ENCODE data around the gene LAGE3.
"Not testable (repeated sequence)": the region's sequence is repeated elsewhere in the genome, so short reads cannot be mapped to it uniquely, and the experiment has no call there.

LAGE3 gene

DNA sequence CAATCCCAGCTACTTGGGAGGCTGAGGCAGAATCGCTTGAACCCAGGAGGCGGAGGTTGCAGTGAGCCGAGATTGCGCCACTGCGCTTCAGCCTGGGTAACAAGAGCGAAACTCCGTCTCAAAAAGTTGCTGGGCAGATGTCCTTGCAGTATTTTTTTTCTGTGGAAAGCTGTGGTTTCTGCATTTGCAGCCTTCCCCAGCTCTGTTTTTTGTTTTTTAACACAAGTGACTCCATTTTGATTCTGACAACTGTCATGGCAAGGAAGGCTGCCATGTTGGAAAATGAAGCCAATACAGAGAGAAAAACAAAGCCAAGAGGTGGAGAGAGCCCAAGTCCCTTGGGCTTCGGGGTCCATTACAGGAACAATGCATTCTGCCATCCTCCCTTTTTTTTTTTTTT lies 23.0 kb upstream of the LAGE3 start:
- DNase-seq (ENCODE audit: low read depth in 2 of 3, low spot score in 2 of 3): no peak

DNA sequence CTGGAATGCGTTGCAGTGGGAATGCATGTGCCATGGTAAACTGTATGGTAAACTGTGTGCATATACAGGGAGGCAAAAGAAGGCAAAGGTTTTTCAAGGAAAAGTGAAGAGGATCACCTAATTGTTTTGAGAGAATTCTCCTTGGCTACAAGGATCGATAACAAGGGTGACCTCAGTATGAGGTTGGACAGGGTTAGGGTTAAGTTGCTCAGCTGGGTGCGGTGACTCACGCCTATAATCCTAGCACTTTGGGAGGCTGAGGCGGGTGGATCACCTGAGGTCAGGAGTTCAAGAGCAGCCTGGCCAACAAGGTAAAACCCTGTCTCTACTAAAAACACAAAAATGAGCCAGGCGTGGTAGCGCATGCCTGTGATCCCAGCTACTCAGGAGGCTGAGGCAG lies 22.3 kb upstream of the LAGE3 start:
- not testable (repeated sequence) for DNase-seq (ENCODE audit: low read depth in 2 of 3, low spot score in 2 of 3)

DNA sequence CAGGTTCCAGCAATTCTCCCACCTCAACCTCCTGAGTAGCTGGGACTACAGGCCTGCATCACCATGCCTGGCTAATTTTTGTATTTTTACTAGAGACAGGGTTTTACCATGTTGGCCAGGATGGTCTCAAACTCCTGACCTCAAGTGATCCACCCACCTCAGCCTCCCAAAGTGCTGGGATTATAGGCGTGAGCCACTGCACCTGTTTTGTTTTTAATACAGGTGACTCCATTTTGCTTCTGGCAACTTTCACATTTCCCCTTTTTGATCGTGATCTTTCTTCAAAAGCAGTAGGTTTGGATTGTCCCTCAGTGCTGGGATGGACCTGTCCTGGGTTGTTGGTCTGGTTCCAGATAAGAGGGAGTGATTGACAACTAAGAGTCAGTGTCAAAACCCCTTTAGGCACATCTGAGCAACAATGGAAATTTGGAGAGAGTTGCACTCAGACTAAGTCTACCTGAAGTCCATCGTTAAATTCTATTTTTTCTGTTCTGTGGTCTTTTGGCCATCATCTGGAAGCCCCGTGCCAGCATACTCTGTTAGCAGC lies 17.6 kb upstream of the LAGE3 start:
- DNase-seq (ENCODE audit: low read depth in 2 of 3, low spot score in 2 of 3): not testable (repeated sequence)

DNA sequence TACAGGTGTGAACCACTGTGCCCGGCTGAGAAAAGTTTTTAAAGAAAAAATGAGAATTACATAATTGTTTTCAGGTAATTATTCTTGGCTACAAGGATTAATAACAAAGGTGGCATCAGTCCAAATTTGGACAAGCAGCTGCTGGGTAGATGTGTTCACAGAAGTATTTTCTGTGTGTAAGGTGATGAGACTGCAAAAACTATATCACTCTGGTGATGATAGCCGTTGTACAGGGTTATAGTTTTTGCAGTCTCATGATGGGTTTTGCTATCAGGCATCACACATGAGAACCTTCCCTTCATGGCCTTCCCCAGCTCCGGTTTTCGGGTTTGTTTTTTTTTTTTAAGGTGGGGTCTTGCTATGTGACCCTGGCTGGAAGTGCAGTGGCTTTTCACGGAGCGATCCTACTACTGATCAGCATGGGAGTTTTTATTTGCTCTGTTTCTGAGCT lies 16.4 kb upstream of the LAGE3 start:
- DNase-seq (ENCODE audit: low read depth in 2 of 3, low spot score in 2 of 3): no peak

DNA sequence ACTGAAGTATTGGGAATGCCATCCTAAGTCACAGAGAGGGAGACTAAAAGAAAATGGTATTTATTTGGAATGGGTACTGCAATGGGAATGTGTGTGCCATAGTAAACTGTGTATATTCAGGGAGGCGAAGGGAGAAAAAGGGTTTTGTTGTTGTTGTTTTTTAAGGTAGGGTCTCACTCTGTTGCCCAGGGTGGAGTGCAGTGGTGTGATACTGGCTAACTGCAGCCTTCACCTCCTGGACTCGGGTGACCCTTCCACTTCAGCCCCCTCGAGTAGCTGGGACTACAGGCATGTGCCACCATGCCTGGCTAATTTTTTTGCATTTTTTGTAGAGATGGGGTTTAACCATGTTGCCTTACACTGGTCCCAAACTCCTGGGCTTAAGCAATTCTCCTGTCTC lies 15.6 kb upstream of the LAGE3 start:
- DNase-seq (ENCODE audit: low read depth in 2 of 3, low spot score in 2 of 3): no peak

DNA sequence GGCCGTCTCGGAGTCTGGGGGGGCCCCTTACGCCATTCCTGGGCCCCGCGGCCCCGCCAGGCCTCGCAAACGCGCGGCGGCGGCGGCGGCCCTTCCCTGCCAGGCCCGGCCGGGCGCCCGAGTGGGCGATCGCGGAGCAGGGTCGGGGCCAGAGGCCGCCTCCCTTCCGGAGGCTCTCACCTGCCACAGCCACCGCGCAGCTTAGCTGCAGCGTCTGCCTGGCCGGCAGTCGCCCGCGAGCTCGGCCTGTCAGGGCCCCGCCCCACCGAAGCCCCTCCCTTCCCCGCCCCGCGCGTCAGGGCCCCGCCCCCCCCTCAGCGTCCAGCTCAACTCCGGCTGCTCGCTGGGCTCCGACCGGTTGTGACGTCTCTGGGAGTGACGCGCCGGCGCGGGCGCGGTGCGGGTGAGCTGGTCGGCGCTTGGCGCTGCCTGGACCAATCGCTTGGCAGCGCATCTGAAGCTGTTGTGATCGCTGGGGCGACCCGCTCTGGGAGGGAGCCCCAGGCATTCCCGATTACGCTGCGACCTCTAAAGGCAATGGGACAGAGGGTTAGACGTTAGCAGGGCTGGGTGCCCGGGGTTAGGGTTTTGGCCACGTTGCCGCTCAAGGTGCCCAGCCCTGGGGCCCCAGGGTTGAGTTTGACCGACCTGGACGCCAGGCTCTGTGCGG lies 11.5 kb upstream of the LAGE3 start, which contains the start of gene SLC10A3:
Gene SLC10A3 (minus strand): TSS at position 216 of the 670 bp plus-strand sequence. CDS start 1,689 bp downstream, outside the sequence.
- peak; percentile 42 to 84 (median 65) for DNase-seq (ENCODE audit: low read depth in 2 of 3, low spot score in 2 of 3)

DNA sequence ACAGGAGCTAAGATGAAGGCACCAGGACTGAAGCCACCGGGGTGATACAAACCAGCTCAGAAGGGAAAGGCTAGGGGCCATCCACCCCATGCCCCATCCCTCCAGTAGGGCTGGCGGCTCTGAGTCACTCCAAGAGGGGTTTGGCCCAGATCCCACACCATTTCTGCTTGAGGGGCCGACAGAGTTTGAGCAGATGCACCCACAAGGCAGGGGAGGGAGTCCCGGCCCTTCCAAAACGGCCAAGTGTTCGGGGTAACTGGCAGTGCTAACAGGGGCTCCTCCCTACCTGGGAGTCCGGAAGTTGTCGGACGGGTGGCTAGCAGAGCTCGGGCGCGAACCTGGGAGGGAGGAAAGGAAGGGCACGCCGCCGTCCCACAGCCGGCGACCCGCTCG lies 10.9 kb upstream of the LAGE3 start:
- DNase-seq (ENCODE audit: low read depth in 2 of 3, low spot score in 2 of 3): no peak

DNA sequence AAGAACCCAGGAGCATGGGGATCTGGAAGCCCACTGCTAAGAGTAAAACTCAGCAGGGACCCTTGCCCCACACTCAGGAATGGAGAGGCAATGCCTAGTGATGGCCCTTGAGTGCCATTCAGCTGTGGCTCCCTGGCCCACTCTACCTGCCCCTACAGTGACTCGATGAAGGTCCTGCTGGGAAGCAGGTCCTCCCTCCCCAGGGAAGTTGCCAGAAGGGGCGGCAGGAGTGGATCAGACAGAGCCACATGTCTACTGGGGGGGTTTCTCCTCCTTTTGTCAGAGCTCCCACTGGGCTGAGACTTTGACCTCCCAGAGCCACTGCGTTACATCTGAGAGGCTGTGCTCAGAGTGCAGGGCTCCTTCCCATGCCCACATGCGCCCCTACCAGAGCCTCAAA lies 10.1 kb upstream of the LAGE3 start:
- DNase-seq (ENCODE audit: low read depth in 2 of 3, low spot score in 2 of 3): no peak

DNA sequence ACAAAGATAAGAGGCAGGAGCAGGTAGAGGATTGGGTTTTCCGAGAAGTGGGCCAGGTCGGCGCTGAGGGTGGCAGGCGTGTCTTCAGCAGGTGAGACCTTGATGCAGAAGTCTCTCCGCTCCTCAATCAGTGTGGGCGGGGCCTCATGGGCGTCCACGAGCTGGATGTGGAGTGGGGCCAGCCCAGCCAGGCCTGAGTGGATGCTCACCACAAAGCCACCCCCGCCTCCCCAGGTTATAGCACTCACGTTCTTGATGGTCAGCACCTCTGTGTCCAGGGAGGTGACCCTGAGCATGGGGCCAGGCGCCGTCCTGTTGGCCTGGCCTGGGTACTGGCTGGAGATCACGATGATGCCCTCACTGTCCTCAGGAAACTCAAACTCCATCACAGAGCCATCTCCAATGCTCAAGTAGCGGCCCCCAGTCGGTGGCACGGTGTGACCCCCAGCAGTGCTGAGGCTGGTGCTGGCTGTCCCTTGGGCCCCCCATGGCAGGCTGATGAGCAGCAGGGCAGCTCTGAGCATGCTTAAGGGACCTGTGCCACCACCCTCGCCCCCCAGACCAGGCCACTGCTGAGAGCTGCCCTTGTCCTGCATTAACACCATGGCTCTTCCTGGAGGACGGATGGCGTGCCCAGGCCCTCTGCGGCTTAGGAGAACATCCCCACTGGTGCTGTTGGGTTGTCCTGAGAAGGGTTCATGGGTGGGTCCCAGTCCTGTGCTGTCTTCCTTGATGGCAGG lies 9.4 kb upstream of the LAGE3 start:
- no peak for DNase-seq (ENCODE audit: low read depth in 2 of 3, low spot score in 2 of 3)

DNA sequence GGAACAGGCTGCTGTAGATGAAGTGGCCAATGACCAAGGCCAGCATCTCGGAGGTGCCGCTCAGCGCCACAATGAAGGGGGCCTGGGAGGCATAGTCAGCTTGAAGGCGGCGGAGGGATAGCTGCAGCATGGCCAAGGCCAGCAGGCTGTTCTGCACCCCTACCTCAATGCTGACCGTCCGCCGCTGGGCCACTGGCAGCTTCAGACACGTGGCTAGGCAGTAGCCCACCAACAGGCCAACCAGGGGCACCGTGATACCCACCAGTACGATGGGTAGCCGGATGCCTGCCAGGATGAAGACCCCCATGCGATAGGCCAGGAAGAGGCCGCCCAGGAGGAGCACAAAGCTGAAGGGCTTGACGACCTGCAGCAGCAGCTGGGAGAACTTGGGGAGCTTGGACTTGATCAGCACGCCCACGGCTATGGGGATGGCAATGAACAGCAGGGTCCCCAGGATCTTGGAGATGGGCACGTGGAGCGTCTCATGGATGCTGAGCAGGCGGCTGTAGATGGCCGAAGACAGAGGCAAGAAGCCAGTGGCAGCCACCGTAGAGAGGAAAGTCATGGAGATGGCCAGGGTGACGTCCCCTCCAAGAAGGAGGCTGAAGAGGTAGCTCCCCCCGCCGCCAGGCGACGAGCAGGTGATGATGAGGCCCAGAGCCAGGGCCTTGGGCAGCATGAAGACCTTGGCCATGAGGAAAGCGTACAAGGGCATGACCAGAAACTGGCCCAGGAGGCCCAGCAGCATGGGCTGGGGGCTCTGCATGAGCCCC lies 8.6 kb upstream of the LAGE3 start:
- DNase-seq (ENCODE audit: low read depth in 2 of 3, low spot score in 2 of 3): no peak

DNA sequence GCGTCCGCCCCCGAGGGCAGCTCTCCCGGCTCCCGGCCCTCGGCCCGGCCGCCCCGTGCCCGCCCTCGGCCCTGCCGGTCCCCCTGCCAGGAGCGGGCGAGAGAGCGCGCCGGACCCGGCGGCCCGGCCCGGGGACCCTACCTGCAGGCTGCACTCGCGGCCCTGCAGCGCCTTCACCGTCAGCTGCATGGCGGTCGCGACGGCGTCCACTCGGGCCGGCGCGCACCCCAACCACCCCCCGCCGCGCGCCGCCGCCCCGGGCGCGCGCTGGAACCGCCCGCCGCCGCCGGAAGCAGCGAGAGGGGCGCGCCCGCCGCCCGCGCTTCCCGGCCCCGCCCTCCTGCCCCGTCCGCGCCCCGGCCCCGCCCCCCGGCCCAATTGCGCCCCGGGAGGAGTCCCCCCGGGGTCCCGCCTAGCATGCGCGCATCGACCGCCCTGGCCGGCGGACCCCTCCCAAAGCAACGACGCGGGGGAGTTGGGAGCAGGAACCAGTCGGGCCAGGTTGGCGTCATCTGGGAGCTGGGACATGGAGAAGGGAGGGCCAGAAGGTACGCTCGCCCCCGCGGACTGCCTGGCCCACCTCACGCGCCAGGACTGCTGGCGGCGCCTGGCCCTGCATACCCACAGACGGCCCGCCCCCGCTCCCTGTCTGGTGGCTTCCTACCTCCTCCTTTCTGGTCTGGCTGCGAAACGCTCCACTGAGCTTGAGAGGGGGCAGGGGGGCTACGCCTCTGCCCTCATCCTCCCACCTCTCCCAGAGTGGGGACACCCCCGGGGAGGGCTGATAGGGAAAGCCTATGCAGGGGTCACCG lies 7.5 kb upstream of the LAGE3 start, which contains the start of gene UBL4A:
Gene UBL4A (minus strand): TSS at position 220 of the 812 bp plus-strand sequence. CDS start 31 bp downstream, at position 189.
- DNase-seq (ENCODE audit: low read depth in 2 of 3, low spot score in 2 of 3): peak in 2 of 3 experiments; percentile 28 to 45

DNA sequence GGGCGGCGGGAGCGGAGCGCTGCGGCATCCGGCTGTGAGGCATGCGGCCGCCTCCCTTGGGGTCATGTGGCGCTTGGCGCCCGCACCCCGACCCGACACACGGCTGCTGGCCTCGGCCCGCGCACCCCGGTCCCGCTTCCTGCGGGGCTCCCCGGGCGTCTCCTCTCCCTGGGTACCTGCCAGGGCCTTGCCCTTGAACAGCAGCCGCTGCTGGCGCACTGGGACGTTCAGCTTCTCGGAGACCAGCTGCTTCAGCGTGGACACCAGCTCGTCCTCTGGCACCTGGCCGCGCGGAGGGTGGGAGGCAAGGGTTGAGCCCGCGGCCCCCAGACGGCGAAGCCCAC lies 6.9 kb upstream of the LAGE3 start:
- no peak for DNase-seq (ENCODE audit: low read depth in 2 of 3, low spot score in 2 of 3)

DNA sequence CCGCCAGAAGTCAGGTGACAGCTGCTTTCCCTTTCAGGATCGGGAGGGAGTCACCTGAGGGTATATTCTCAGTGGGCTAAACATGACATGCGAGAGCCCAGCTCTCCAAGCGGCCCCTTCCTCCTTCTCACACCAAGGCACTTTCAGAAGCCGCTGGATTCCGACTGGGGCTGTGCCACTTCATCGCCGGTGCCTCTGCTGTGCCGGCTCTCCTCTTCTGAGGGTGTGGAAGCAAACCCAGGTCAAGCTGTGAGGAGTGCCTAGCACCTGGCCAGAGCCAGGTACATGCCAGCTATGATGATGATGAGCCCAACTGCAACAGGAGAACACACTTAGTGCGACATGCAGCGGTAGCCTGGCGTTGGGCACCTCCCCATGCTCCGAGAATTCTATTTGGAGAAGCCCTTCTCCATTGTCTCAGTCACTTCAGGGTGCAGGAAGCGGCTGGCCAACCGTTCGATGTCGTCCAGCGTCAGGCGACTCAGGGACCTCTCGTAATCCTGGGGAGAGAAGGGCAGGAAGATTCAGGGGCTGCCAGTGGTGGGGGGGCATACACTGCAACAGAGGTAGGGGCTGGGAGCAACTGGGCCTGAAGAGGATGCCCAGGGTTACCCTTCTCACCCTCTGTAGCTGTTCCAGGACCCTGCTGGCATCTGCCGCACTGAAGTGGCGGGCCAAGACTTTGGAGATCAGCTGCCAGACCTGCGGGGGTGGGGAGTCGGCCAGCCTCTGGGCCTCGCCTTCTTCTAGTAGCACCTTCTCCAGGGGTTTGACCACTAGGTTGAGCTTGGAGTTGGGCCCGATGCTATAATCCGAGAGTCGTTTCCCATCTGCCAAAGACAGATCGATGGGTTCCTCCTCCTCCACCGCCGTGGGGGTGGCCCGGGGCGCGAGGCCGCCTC lies 6.3 kb upstream of the LAGE3 start:
- DNase-seq (ENCODE audit: low read depth in 2 of 3, low spot score in 2 of 3): no peak

DNA sequence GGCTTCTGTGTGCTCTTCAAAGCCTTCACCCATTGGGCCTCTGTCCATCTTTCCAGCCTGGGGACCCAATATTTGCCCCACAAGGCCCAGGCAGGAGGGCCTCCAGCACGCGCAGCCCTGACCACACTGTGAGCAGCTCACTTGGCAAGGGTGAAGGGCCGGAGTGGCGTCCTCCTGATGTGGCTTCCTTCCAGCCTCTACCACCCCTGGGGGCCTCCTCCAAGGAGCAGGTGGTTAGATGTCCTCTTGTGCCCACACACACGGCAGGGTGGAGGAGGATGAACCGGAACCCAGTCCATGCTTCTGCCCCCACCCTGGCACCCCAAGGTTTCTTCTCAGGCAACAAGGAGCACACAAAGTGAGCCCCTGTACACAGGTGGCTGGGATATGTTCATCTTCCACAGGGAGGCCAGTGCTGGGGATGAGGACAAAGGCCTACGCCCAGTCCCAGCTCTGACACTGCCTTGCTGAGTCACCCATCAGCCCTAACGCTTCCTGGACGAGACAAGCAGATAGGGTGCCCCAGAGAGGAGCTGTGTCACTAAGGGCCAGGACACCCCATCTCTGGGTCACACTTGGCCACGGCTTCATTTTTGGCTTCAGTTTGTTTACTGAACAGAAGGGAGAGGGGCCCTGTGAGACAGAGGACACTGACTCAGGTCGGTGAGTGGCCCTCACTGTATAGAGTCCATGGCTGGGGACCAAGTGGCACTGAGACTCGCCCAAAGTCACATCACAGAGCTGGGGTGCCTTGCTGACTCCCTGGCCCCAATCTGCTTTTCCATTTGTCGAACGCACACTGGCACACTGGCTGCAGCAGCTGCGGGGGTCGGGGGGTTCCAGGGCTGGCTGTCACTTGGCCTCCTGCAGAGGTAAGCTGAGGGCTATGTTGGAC lies 5.4 kb upstream of the LAGE3 start:
- no peak for DNase-seq (ENCODE audit: low read depth in 2 of 3, low spot score in 2 of 3)

DNA sequence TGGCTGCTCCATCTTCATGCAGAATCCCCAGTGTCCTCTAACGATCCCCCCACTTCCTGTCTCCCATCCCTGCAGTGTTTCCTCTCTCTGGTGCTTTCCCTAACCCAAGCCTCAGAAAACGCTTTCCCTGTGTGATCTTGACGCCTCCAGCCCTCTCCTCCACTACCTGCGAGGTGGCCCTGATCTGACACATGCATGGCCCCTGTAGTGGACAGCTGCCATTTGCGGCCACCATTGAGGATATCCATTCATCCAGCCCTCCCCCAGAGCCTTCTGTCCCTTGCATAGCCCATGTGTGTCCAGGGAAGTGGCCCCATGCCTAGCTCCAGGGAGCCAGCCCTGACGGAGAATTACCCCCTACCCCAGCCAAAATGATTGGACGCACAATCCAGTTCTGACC lies 4.2 kb upstream of the LAGE3 start:
- no peak for DNase-seq (ENCODE audit: low read depth in 2 of 3, low spot score in 2 of 3)

DNA sequence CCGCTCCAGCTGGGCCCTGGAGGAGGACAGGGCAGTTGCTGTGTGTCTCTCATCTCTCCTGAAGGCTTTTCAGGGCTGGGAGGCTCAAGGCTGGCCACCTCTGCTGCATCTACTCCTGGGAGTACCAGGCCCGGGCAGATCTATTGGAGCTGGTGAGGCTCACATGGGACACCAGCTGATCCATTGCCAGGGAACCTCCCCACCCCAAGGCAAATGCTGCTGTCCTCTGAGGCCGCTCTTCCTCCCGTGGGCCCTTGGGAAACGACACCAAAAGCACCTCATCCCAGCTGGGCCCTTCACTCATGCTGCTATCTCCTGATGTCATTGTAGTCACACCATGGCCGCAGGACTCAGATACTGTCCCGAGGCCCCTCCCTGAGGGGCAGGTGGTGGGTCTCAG lies 3.7 kb upstream of the LAGE3 start:
- DNase-seq (ENCODE audit: low read depth in 2 of 3, low spot score in 2 of 3): no peak

DNA sequence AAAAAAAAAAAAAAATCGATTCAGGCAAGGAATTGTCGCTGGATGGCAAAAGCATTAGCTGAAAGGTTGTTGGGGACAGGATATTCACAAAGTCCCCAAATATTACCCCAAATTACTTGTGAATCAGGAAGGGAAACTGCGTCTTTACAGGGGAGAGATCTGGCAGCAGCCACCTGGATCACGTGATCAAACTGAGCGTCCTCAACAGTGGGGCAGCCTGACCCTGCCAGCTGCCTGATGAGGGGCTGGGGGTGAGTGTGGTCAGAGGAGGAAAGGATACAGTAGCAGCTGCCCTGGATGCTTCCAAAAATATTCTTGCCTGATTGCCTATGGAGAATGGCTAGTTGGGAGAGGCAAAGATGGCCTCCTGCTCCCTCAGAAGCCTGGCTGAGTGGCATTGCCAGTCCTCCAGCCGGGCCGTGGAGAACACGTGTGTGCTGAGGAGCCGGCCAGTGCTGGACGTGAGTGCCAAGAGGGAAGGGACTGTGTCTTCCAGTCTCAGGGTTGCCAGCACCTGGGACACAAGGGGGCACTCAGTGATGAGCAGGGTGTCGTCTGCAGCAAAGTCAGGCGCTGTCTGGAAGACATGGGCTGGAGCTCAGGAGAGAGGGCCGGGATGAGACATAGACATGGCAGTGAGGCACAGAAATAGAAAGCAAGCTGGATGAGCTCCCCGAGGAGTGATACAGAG lies 3.0 kb upstream of the LAGE3 start:
- DNase-seq (ENCODE audit: low read depth in 2 of 3, low spot score in 2 of 3): no peak

DNA sequence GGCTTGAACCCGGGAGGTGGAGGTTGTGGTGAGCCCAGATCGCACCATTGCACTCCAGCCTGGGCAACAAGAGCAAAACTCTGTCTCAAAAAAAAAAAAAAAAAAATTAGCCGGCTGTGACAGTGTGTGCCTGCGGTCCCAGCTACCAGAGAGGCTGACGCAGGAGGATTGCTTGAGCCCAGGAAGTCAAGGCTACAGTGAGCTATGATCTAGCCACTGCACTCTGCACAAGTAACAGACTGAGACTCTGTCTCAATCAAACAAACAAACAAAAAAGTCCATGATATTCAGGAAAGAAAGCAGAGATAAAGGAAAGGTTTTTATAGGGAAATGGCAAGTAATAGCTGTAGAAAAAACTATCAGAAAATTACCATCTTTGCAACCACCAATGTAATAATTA lies 2.1 kb upstream of the LAGE3 start:
- DNase-seq (ENCODE audit: low read depth in 2 of 3, low spot score in 2 of 3): no peak

All from activated CD8-positive, alpha-beta memory T cell treated with anti-CD3 and anti-CD28 coated beads for 48 hours (primary cell).